AG09309 (cell line): ENCODE measurements around the gene XXYLT1.

Experiments used
- DNase-seq: peaks from one replicate; pipeline ENCODE4 v3.0.0-alpha.2; 2010; ENCODE audit warnings: low read depth
- H3K4me3 ChIP-seq: 2 replicates; pipeline ENCODE4 v1.5.1; 2011; ENCODE audit warnings: mild to moderate bottlenecking, low read depth, low read length, moderate library complexity; ENCODE audit not compliant: control insufficient read depth
- CTCF ChIP-seq: IDR thresholded peaks from 2 replicates; pipeline ENCODE4 v1.5.1; 2011; ENCODE audit warnings: mild to moderate bottlenecking, low read depth, low read length, inconsistent platforms; ENCODE audit not compliant: insufficient read depth, control insufficient read depth; ENCODE audit errors: missing control alignments

Gene XXYLT1

GRCh38 chr3:195137638-195138588, 133.0 kb downstream of the XXYLT1 start:
- H3K4me3 ChIP-seq, result no peak overlapping the region
- DNase-seq, result no peak
- TF ChIP-seq CTCF, result no peak

- DNase-seq, result no peak
- no peak for TF ChIP-seq CTCF
These were observed 135.0 kb downstream of the XXYLT1 start for GRCh38 chr3:195135917-195136316.

GRCh38 chr3:195134431-195134830, 136.5 kb downstream of the XXYLT1 start:
- DNase-seq, result no peak
- no peak for TF ChIP-seq CTCF
- H3K4me3 ChIP-seq, result no peak overlapping the region

More at GRCh38 chr3:195135917-195136316, 135.0 kb downstream of the XXYLT1 start:
- H3K4me3 ChIP-seq, result no peak overlapping the region

GRCh38 chr3:195133462-195133861, 137.5 kb downstream of the XXYLT1 start:
- TF ChIP-seq CTCF, result no peak
- no peak overlapping the region for H3K4me3 ChIP-seq
- peak; percentile 28 for DNase-seq

- H3K4me3 ChIP-seq, result no peak overlapping the region
- DNase-seq, result no peak
These were observed 137.9 kb downstream of the XXYLT1 start for GRCh38 chr3:195133013-195133412.

GRCh38 chr3:195131176-195131575, 139.8 kb downstream of the XXYLT1 start:
- H3K4me3 ChIP-seq, result no peak overlapping the region
- DNase-seq, result no peak
- TF ChIP-seq CTCF, result no peak

More at GRCh38 chr3:195133013-195133412, 137.9 kb downstream of the XXYLT1 start:
- no peak for TF ChIP-seq CTCF
